A549 (cell line): ENCODE results near the gene LRIG1.

ENCODE experiments used
- CTCF ChIP-seq: fragments of >200 bp; sonication (Bioruptor Twin); formaldehyde crosslinking; IDR thresholded peaks from 3 replicates; pipeline ENCODE4 v1.5.1; 2016
- HES2 ChIP-seq: fragments of >200 bp; sonication (Bioruptor Twin); formaldehyde crosslinking; IDR thresholded peaks from 2 replicates; pipeline ENCODE4 v1.6.1; 2016
- MAX ChIP-seq: IDR thresholded peaks from 2 replicates; pipeline ENCODE4 v1.6.1; 2012
- NFE2L2 ChIP-seq: fragments of 150-350 bp; conservative IDR thresholded peaks from 2 replicates; pipeline ENCODE4 v1.6.1; 2014; ENCODE audit warnings: low read length
- POLR2A ChIP-seq: IDR thresholded peaks from 2 replicates; pipeline ENCODE4 v1.6.1; 2012; ENCODE audit warnings: mild to moderate bottlenecking, low read length
- SMC3 ChIP-seq: fragments of >200 bp; sonication (Bioruptor Twin); formaldehyde crosslinking; IDR thresholded peaks from 3 replicates; pipeline ENCODE4 v1.6.1; 2018; ENCODE audit warnings: inconsistent platforms

GRCh38 chr3:66397745-66398144, 103.1 kb downstream of the LRIG1 start:
- no peak for TF ChIP-seq MAX
- TF ChIP-seq POLR2A = no peak
- TF ChIP-seq HES2 = no peak
- TF ChIP-seq CTCF = no peak
- no peak for TF ChIP-seq NFE2L2
- TF ChIP-seq SMC3 = no peak
